Activated CD4-positive, alpha-beta T cell treated with anti-CD3 and anti-CD28 coated beads, Interleukin-2, Interleukin-4, amounts not matched to agents 100 ng/mL and 50 ng/mL, durations not matched to agents 16 hours and 8 hours (primary cell): Measurements from ENCODE around the gene MEGF11.

ENCODE experiments used
- DNase-seq: peaks from one replicate; pipeline ENCODE4 v3.0.0-alpha.2; 2020; ENCODE audit warnings: low spot score

MEGF11 gene

DNA sequence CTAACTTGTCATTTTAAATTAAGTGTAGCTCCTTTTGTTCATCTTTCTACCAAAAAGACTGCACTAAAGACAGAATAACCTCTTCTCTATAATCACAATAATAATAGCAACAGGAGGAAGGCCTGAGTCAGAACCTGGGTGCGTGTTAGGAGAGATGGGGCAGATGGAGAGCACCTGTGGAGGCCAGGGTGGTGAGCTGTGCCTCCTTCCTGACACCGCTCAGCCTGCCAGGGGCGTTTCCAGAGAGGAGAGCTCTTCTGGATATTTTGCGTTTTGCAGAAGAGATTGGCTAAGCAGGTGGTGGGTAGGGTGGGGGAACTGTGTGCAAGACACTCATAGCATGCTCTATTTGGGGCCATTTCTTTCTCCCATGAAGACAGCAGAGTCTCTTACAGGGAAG lies 83.5 kb downstream of the MEGF11 start:
- no peak for DNase-seq

DNA sequence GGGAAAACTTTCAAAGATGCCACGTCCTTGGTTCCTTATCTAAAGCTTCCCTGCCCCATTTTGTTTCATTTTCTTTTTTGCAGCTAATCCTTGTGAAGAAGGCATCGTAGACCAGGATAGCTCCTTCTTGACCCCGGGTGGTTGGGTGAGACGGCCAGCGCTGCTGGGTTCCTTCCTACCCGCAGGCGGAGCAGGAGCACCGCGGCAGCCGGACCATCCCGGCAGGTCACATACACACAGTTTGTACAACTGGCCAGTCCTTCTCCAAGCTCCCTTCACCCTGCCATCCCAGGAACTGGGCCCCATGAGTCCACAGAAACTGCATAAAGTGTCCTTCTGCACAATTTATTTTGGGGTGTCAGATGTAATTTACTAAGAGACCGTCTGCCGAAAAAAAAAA lies 83.9 kb downstream of the MEGF11 start:
- DNase-seq = no peak

DNA sequence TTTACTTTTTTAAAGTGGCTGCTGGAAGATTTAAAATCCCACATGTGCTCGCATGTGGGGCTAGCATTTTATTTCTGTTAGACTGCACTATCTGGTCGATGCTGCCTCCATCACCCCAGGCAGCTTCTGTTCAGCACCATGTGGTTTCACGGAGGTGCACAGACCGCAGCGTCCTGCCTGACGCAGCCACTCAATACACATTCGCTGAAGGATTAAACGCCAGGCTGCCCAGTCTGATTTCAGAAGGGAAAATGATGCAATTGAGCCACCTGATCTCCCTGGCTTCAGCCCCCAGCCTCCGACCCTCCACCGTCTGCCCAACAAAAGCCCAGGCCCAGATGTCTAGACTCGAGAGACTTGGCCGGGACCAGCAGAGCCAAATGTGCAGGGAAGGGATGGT lies 84.5 kb downstream of the MEGF11 start:
- DNase-seq = no peak

DNA sequence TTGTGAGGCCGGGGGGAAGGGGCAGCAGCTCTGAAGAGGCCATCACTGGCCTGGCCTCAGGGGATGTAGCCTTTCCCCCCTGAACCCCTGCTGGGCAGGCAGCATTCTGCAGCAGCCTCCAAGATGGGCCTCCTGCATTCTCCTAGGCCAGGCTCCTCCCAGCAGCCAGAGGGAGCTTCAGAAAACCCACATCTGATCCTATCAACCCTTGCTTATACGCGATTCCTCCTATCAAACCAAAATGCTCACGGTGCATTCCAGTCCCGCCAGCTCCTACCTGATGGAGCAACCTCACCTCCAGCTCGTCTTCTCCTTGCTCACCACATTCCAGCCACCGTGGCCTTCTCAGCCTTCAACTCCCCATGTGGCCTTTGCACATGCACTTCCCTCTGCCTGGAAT lies 85.7 kb downstream of the MEGF11 start:
- DNase-seq = no peak

DNA sequence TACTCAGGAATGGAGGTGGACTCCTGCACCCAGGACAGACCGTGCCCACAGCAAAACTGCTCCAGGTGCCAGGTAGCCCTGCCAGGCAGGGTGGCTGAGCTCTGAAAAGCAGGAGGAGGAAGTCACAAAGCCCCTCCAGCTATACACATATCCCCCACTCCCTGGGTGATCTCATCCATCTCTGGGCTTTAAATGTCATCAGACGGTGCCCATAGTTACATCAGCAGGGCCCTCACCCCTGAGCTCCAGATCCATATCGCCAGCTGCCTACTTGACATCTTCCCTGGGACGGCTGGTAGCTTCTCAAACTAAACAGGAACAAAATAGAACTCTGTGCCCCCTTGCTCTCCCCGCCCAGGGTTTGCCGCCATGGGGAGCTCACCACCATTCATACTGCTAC lies 87.7 kb downstream of the MEGF11 start:
- no peak for DNase-seq

DNA sequence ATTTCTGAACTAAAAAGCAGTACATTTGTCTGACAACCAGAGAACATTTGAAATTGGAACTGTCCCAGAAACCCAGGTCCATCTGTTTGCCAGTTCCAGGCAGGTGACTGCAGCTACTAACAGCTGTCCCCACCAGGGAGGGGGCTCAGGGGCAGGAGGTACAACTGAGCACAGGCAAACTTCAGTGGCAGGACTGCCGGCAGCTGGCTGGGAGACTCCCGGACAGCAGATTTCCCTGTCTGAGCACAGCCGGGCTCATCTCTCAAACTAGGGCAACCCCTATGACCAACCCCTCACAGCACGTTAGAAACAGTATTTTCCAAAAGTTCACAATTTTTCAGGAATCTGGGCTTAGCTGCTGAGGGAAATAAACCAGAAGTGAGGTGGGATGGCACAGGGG lies 88.8 kb downstream of the MEGF11 start:
- DNase-seq = no peak

DNA sequence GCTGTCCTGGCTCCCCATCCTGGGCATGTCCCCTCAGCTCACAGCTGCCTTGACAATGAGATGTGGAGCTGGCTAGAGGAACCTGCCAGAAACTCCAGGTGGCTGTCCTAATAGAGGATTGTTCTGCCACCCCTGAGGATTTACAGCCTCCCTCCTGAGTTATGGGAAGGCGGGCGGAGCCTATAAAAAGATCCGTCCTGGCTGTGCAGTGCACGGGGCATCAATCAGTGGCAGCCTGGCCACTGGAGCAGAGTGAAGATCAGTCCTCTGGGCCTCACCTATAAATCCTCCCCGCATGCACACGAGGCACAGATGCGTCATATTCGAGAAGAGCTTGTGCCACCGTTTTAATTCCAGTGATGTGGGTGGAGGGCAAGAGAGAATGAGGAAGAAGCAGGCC lies 90.0 kb downstream of the MEGF11 start:
- no peak for DNase-seq

DNA sequence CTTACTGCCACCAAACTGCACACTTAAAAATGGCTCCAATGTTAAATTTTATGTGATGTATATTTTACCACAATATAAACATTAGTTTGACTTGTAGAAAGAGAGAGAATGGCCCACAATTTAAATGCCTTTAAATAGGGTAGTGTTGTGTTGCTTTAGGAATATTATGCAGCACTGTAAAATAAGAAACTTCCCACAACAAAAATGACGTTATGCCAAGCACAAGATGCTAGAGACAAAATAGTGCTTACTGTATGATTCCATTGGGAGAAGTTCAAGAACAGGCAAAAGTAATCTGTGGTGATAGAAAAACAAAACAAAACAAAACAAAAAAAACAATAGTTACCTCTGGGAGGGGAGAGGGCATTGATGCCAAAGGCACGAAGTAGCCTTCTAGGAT lies 91.3 kb downstream of the MEGF11 start:
- no peak for DNase-seq

DNA sequence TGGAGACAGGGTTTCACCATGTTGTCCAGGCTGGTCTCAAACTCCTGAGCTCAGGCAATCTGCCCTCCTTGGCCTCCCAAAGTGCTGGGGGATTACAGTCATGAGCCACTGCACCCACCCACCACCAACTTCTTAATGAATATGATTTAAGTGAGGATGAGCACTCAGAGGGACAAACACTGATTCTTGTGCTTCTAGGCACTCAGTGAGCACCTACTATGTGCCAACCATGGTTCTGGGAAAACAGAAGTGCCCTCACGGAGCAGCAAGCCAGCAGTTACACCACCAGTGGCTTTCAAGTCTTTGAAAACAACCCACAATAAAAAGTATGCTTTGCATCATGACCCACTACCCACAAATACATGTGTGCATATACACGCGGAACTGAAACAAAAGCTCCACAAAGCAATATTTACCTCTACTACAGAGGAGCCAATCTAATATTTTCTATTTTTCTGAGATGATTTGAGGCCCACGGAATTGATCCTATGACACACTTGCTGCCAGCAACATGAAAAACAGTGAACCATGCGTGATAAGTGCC lies 91.9 kb downstream of the MEGF11 start:
- no peak for DNase-seq

DNA sequence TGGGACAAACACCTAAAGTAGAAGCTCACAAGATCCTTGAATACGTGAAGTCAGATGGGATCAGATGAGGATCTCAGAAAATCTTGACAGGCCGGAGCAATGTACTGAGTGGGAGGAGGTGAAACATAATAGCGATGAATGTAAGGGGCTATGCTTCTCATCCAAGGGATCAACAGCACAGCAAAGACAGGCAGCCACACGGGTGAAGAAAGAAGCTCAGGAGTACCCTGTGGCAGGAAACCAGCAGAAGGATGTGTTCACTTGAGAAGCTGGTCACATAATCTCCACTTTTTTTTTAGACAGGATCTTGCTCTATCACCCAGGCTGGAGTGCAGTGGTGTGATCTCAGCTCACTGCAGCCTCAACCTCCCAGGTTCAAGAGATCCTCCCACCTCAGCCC lies 92.4 kb downstream of the MEGF11 start:
- no peak for DNase-seq

DNA sequence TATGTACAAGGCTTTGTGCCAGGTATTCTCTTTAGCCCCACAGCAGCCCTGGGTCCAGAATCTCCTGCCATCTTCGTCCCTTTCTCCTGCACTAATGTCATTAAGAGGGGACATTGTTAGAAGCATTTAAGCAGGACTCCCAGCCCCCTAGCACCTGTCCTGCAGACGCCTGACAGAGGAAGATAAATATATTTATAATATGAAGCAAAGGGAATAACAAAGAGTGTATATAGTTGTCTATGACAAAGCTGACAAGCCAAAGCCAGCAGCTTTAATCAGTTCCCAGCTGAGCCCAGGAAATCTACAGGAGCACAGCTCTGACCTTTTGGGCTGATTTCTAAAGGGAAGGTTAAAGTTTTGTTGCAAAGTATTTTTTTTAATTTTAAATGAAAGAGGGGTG lies 96.0 kb downstream of the MEGF11 start:
- DNase-seq = no peak

DNA sequence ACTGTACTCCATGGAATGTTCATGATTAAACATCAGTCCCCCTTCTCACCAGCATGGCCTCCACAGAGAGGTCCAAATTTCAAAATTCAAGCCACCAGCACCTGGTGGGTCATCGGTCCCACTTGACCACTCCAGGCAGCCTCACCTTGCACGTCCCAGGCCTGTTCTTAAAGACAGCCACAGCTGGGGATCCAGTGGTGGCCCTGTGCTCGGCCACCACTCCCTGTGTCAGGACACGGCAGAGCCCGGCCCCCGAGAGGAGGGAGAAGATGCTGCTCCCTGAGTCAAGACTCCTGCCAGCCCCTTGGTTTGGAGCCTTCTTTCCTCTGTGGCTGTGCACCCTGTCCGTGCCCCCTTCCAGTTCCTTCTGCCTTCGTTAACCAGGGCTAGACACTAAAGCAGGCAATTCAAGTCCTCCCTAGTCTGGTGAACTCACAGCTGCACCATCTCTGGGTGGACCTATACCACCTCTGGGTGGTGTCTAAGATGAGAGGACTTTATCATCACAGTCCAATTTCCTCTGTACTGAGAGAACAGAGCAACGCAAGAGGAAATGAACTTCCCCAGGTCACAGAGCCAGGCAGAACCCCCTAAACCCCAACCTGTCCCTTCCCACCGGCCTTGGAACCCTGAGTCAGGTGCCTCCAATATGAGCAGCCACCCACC lies 97.1 kb downstream of the MEGF11 start:
- DNase-seq = no peak

DNA sequence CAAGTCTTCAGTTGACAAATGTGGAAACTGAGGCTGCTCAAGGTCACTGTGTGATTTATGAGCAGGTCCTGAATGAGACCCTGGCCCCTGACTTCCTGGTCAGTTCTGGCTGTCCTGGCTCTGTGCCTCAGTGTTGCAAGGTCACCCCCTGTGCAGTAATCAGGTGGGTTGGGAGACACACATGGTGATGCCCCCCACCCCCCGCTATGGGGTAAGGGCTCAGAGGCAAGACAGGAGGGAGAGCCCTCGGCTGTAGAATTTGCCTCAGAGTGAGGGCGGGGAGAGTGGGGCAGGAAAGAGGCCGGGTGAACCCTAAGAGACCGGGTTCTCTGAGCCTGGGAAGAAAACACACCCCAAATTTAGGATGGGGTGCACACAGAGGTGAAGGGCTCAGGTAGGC lies 98.5 kb downstream of the MEGF11 start:
- DNase-seq = no peak

DNA sequence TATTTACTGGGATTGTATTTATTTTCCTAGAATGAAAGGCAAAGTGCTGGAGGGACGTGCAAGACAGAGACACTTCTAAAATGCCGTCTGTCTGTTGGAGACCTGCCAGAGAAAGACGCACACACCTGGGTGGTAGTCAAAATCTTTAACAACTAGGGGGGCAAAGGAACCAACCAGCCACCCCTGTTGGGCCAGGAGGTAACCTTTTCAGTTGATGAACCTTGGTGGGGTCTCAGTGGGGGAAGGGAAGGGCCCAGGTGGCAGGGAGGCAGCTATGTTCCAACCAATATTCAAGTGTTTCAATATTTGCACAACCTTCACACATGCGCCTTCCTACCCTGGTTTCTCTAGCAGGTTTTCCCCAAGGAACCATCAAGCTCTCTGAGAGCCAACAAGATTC lies 99.0 kb downstream of the MEGF11 start:
- DNase-seq = no peak

DNA sequence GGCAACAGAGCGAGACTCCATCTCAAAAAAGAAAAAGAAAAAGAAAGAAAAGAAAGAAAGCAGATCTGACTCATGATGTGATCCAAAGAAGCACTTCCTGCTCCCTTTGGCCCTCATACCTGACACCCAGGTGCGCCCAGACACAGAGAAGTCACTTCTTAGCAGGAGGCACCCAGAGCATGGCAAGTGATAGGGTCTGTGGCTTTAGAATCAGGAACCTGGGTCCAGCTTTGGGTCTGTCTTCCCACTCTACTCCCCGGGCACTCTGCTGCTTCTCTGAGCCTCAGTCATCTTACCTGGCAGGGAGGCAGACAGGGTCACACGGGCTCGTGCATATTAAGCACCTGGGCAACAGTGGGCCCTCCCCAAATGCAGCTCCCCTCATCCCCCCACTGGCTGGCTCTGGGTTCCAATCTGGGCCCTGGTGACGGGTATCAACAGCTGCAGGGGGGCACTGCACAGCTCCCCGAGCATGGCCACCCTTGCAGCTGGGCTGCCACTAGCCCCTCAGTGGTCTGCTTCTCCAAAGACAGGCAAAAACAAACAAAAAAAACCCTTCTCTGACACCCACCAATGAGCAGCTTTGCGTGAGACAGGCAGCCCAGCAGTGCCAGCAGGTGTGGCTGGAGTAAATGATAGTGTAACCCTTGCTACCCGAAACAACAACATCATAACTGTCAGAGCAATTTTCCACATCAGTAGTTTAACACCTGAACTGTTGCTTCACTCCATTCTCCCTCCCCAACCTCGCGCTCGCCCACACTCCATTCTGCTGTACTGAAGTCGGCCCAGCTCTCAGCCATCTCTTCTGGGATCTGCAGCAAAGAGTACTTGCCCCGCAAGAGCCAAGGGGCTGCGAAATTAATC lies 99.8 kb downstream of the MEGF11 start:
- DNase-seq = no peak

DNA sequence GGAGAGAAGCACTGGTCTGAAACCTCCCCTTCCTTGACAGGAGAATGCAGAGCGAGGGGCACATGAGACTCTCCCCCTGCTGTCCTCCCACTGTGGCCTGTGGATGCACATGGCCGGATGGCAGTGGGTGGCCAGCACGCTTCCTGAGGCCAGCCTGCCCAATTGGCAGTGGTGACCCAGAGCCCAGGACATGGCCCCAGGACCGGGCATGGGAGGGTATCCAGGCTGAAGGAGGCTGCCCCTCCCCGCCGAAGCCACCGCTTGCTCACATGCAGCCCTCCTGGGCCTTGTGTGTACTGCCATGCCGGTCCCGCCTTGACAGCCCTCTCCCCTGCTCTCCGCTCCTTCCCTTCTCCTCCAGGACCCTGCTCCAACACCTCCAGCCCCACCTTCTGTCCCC lies 100.9 kb downstream of the MEGF11 start:
- no peak for DNase-seq

DNA sequence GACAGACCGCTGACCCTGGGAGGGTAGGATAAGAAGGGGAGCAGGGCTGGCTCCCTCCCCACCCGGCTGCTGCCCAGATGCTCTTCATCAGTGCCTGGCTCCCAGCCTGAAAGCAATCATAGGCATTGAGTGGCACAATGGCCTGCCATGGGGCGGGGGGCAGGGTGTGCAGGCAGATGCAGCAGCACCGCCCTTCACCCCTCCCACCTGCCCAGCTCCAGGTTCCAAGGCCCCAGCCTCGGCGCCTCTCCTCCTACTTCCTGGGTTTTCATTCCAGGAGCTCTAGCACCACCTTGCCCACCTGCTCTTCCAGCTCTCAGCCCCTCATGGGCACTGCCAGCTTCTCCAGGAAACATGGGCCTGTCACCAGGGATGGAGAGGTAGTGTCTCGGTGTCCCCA lies 101.7 kb downstream of the MEGF11 start:
- no peak for DNase-seq

DNA sequence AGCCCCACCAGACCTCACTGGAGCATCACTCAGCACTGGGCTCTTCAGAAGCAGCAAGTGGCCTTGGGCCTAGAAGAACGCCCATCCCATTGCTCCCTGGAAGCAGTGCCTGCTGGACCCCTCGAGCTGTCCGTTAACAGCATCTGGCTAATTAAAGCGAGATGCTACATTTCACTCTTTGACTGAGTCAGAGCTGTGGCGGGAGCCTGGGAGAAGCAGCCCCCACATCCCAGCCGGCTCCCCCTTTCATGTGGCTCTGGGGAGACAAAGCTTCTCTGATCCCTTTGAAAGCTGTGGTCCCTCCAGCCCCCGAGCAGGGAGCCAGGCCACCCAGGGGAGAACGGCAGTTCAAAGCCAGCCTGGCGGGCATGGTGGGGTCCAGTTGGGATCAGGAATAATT lies 103.7 kb downstream of the MEGF11 start:
- no peak for DNase-seq

DNA sequence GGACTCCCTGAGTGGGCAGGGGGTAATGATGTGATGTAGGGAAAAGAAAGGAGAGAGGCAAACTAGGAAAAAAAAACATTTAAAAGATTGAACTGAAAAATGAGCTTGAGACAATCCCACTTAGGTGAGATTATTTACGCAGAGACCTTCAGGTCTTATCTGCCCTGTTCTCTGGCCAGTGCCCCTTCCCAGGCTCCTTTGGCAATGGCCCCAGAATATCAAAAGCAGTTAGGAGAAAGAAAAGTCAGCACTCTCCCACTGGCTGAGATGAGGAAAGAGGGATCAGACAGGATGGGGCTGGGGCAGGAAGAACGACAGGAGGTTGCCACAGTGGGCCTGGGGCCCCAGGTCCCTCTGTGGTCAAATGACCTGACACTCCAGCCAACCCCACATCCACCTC lies 105.4 kb downstream of the MEGF11 start:
- no peak for DNase-seq

DNA sequence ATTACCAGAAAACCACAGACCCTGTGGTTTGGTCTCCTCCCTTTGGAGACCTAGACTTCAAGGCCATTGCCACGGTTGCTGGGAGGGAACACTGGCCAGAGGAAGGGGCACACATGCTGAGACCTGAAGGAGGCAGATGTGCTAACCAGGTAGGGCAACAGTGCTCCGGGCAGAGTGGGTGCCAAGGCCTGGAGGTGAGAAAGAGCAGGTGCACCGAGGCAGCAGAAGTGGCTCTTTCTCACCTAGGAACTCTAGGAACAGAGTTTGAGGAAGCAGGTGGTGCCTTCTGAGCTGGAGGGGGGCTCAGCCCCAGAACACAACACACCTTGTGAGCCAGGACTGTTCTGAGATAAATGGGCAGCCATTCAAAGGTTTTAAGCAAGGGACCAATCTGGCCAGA lies 106.1 kb downstream of the MEGF11 start:
- no peak for DNase-seq

DNA sequence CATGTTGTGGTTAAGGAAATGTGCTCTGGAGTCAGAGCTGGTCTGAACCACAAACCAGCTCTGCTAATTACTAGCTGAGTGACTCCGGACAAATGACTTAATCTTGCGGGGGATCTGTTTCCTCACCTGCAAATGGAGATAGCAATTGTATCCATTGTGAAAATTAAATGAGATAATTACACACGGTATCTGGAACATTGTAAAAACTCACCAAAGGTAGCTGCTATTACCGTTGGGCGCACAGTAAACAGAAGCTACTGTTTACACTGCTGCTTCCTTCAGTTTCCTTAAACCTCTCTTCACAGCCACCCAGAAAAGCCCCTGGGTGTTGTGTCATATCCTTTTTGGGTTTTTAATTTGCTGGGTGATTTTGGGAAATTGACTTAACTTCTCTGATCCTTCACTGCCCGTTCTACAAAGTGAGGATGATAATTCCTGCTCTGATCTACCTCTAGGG lies 107.8 kb downstream of the MEGF11 start:
- DNase-seq = no peak

DNA sequence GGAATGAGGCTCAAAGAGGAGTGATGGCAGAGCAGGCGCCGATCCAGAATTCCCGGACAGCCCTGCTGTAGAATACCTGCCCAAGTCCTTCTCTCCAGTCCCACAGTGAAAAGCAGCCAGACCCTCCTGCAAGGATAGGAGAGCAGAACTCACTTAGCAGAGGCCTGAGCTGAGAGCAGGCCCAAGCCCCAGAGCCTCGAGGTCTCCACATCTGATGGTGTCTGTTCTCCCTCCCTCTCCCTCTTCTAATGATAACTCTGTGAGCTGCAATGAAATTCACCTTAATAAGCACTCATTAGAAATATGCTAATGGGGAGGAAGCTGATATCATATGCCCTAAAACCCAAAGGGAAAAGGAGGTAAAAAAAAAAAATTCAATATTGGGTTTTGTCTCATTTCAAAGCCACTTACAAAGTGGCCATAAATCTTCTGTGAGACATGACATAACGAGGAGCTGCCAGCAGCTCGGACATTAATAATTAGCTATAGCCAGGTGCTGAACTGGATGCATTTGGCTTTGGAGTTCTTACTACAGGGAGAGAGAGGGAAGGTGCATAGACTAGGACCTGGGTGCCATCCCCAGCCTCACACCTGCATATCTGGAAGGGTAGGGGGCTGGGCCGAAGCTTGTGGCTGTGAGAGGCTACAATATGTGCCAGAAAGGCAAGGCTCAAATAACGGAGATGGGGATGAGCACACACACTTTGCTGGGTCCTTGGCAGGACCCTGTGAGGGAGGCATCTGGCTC lies 108.4 kb downstream of the MEGF11 start:
- no peak for DNase-seq

DNA sequence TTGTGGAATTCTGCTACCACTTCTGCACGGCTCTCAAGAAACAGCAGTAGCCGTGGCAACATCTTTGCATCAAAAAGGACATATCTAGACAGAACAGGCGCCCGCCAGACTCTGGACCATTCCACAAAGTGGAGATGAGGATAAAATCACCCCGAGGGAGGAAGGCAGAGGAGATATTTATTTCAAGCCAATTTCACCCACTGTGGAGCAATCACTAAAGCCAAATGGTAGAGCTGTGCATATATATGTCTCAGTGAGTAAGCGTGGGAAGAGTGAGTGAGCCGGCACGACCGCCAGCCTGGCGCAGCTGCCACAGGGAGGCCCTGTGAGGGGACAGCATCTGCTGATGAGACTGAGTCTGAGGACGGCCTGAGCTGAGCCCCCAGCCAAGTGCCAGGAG lies 111.3 kb downstream of the MEGF11 start:
- DNase-seq = no peak
